SK-N-SH (cell line): Measurements from ENCODE around the gene PKIB.

ENCODE experiments used
- EP300 ChIP-seq, 2 experiments: IDR thresholded peaks; 2 replicates each; pipeline versions ENCODE4 v1.4.0 to v1.6.1; 2012; ENCODE audit warnings: borderline replicate concordance in 1 of 2, low read depth in 1 of 2, low read length in 1 of 2
- EZH2phosphoT487 ChIP-seq: fragments of 200-600 bp; sonication (generic); IDR thresholded peaks from 2 replicates; pipeline ENCODE4 v1.6.1; 2017; ENCODE audit warnings: low read depth, mixed run types, mild to moderate bottlenecking, antibody characterized with exemption, moderate library complexity, borderline replicate concordance
- GABPA ChIP-seq: IDR thresholded peaks from 2 replicates; pipeline ENCODE4 v1.4.0; 2012; ENCODE audit warnings: low read depth, mild to moderate bottlenecking
- JUND ChIP-seq: IDR thresholded peaks from 2 replicates; pipeline ENCODE4 v1.4.0; 2012
- MXI1 ChIP-seq: IDR thresholded peaks from 2 replicates; pipeline ENCODE4 v1.6.1; 2012; ENCODE audit warnings: mild to moderate bottlenecking, low read depth, low read length, improper control_type of control experiment
- POLR2AphosphoS5 ChIP-seq: IDR thresholded peaks from 2 replicates; pipeline ENCODE4 v1.6.1; 2012; ENCODE audit warnings: low read depth, low read length
- RAD21 ChIP-seq: IDR thresholded peaks from 2 replicates; pipeline ENCODE4 v1.6.1; 2012; ENCODE audit warnings: mild to moderate bottlenecking, low read length
- RCOR1 ChIP-seq: fragments of 150-350 bp; IDR thresholded peaks from 2 replicates; pipeline ENCODE4 v1.6.1; 2017; ENCODE audit warnings: antibody characterized with exemption, low read length
- RFX5 ChIP-seq: IDR thresholded peaks from 2 replicates; pipeline ENCODE4 v1.6.1; 2012; ENCODE audit warnings: mild to moderate bottlenecking, improper control_type of control experiment, low read length
- TF ChIP-seq, protein P1 (sequence below): fragments of 200-600 bp; sonication (generic); IDR thresholded peaks from 2 replicates; pipeline ENCODE4 v1.6.1; 2017; ENCODE audit warnings: antibody characterized with exemption, mild to moderate bottlenecking, moderate library complexity
- TF ChIP-seq, protein P2 (sequence below): IDR thresholded peaks from 2 replicates; pipeline ENCODE4 v1.6.1; 2012; ENCODE audit warnings: mild to moderate bottlenecking, low read depth, low read length, moderate library complexity
- TF ChIP-seq, protein P3 (sequence below): fragments of 150-350 bp; IDR thresholded peaks from 2 replicates; pipeline ENCODE4 v1.6.1; 2016; ENCODE audit warnings: mild to moderate bottlenecking, low read depth, low read length
- TF ChIP-seq, protein P4 (sequence below): fragments of 150-350 bp; IDR thresholded peaks from 2 replicates; pipeline ENCODE4 v1.6.1; 2017; ENCODE audit warnings: antibody characterized with exemption, low read length, low read depth, borderline replicate concordance

DNA sequence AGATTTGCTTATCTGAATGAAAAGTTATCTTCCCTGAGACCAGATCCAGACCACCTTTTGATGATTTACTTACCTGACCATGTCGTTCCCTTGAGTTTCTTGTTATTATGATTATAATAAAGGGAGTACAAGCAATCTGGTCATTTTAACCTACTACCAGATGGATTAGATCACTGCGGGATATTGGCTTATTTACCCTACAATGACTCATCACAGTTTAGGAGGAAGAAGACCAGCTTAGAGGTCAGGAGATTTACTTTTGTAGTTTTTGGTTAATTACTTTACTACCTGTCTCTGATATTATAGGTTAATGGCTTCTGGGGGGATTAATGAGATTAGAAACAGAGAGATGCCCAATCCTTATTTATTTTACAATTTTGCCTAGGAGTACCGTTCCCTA, 10.7 kb downstream of the PKIB start:
- TF ChIP-seq, protein P1, sequence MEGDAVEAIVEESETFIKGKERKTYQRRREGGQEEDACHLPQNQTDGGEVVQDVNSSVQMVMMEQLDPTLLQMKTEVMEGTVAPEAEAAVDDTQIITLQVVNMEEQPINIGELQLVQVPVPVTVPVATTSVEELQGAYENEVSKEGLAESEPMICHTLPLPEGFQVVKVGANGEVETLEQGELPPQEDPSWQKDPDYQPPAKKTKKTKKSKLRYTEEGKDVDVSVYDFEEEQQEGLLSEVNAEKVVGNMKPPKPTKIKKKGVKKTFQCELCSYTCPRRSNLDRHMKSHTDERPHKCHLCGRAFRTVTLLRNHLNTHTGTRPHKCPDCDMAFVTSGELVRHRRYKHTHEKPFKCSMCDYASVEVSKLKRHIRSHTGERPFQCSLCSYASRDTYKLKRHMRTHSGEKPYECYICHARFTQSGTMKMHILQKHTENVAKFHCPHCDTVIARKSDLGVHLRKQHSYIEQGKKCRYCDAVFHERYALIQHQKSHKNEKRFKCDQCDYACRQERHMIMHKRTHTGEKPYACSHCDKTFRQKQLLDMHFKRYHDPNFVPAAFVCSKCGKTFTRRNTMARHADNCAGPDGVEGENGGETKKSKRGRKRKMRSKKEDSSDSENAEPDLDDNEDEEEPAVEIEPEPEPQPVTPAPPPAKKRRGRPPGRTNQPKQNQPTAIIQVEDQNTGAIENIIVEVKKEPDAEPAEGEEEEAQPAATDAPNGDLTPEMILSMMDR = no peak
- no peak for TF ChIP-seq GABPA
- TF ChIP-seq, protein P2, sequence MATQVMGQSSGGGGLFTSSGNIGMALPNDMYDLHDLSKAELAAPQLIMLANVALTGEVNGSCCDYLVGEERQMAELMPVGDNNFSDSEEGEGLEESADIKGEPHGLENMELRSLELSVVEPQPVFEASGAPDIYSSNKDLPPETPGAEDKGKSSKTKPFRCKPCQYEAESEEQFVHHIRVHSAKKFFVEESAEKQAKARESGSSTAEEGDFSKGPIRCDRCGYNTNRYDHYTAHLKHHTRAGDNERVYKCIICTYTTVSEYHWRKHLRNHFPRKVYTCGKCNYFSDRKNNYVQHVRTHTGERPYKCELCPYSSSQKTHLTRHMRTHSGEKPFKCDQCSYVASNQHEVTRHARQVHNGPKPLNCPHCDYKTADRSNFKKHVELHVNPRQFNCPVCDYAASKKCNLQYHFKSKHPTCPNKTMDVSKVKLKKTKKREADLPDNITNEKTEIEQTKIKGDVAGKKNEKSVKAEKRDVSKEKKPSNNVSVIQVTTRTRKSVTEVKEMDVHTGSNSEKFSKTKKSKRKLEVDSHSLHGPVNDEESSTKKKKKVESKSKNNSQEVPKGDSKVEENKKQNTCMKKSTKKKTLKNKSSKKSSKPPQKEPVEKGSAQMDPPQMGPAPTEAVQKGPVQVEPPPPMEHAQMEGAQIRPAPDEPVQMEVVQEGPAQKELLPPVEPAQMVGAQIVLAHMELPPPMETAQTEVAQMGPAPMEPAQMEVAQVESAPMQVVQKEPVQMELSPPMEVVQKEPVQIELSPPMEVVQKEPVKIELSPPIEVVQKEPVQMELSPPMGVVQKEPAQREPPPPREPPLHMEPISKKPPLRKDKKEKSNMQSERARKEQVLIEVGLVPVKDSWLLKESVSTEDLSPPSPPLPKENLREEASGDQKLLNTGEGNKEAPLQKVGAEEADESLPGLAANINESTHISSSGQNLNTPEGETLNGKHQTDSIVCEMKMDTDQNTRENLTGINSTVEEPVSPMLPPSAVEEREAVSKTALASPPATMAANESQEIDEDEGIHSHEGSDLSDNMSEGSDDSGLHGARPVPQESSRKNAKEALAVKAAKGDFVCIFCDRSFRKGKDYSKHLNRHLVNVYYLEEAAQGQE = no peak
- TF ChIP-seq RFX5 = no peak
- TF ChIP-seq EP300 (IDR thresholded peaks at IDR 0.05; ENCODE audit: borderline replicate concordance in 1 of 2, low read depth in 1 of 2, low read length in 1 of 2) = no peak
- TF ChIP-seq EZH2phosphoT487 = no peak
- TF ChIP-seq, protein P3, sequence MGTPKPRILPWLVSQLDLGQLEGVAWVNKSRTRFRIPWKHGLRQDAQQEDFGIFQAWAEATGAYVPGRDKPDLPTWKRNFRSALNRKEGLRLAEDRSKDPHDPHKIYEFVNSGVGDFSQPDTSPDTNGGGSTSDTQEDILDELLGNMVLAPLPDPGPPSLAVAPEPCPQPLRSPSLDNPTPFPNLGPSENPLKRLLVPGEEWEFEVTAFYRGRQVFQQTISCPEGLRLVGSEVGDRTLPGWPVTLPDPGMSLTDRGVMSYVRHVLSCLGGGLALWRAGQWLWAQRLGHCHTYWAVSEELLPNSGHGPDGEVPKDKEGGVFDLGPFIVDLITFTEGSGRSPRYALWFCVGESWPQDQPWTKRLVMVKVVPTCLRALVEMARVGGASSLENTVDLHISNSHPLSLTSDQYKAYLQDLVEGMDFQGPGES = no peak
- TF ChIP-seq RAD21 = no peak
- no peak for TF ChIP-seq POLR2AphosphoS5
- TF ChIP-seq RCOR1 = no peak
- TF ChIP-seq MXI1 = no peak
- TF ChIP-seq JUND = no peak
- TF ChIP-seq, protein P4, sequence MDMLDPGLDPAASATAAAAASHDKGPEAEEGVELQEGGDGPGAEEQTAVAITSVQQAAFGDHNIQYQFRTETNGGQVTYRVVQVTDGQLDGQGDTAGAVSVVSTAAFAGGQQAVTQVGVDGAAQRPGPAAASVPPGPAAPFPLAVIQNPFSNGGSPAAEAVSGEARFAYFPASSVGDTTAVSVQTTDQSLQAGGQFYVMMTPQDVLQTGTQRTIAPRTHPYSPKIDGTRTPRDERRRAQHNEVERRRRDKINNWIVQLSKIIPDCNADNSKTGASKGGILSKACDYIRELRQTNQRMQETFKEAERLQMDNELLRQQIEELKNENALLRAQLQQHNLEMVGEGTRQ = no peak
